K562 (cell line): ENCODE data around the gene MYMX. TPM values are rescaled to one million over a fixed set of nuclear protein-coding genes. Genes with fewer than 3 reads are reported as not detected.

Experiments
- BCL6 ChIP-seq: fragments of 250-450 bp; sonication (Bioruptor Pico); IDR thresholded peaks from 2 replicates; pipeline ENCODE4 v1.4.0; 2020
- DEAF1 ChIP-seq: fragments of 450-650 bp; formaldehyde crosslinking; IDR thresholded peaks from 2 replicates; pipeline ENCODE4 v1.4.0; 2020; ENCODE audit warnings: mild to moderate bottlenecking, moderate library complexity
- ETV5 ChIP-seq: sonication (generic); formaldehyde crosslinking; IDR thresholded peaks from 2 replicates; pipeline ENCODE4 v1.4.0; 2020; ENCODE audit warnings: low read depth, mild to moderate bottlenecking, missing genetic modification reagents
- NR3C1 ChIP-seq: sonication (generic); formaldehyde crosslinking; IDR thresholded peaks from 2 replicates; pipeline ENCODE4 v1.8.1; 2022; ENCODE audit warnings: missing genetic modification reagents
- NRF1 ChIP-seq, 2 experiments: fragments of 450-650 bp; IDR thresholded peaks in 1 of 2; conservative IDR thresholded peaks in 1 of 2; 2 replicates each; pipeline ENCODE4 v1.6.1; 2014; ENCODE audit warnings: mild to moderate bottlenecking in 2 of 2
- SMARCE1 ChIP-seq: fragments of 450-650 bp; IDR thresholded peaks from 2 replicates; pipeline ENCODE4 v1.7.1; 2016; ENCODE audit warnings: mild to moderate bottlenecking
- TCFL5 ChIP-seq: fragments of 250-450 bp; sonication (Bioruptor Pico); conservative IDR thresholded peaks from 2 replicates; pipeline ENCODE4 v1.6.1; 2021; ENCODE audit warnings: mild to moderate bottlenecking, moderate library complexity, matching md5 sums
- ZBTB8A ChIP-seq: fragments of 450-650 bp; IDR thresholded peaks from 2 replicates; pipeline ENCODE4 v1.6.1; 2018; ENCODE audit warnings: mild to moderate bottlenecking, moderate library complexity; ENCODE audit not compliant: partially characterized antibody
- ZMIZ1 ChIP-seq, 2 experiments: fragments of 150-350 bp in 1 of 2; IDR thresholded peaks; 2 replicates each; pipeline ENCODE4 v1.6.1; 2012 to 2016; ENCODE audit warnings: low read depth in 2 of 2, low read length in 2 of 2, mild to moderate bottlenecking in 1 of 2, moderate library complexity in 1 of 2
- ZNF766 ChIP-seq: fragments of 200-800 bp; sonication (Bioruptor generic); conservative IDR thresholded peaks from 2 replicates; pipeline ENCODE4 v1.6.1; 2016; ENCODE audit warnings: missing genetic modification characterization, missing compliant biosample characterization
- polyA plus RNA-seq, 8 experiments: library from polyadenylated mRNA; depleted of rRNA in 4 of 8; stranded (reverse) in 5 of 8; unstranded in 3 of 8; fragments of >200 nt; fragmentation: Nextera tagmentation in 2 of 8; fragmentation: Illumina TruSeq in 1 of 8; extraction: Ambion mirVana in 2 of 8; extraction: Trizol in 1 of 8; gene quantifications; 2 replicates each; pipeline versions ENCODE4 v1.2.1 to v1.2.3, GENCODE V29; 2011 to 2014; ENCODE audit warnings: inconsistent platforms in 1 of 8, missing spikeins in 1 of 8
- total RNA-seq, 7 experiments: library from RNA; depleted of rRNA in 6 of 7; stranded (reverse); fragments of >200 nt in 6 of 7; fragmentation: Illumina TruSeq in 2 of 7; extraction: Trizol in 2 of 7; gene quantifications; 2 replicates each; pipeline versions ENCODE4 v1.2.1 to v1.2.3, GENCODE V29; 2011 to 2021; ENCODE audit warnings: low replicate concordance in 1 of 7

MYMX gene
- total and polyA plus RNA-seq, 9 of the 15 experiments (the other 6 are each of a cell fraction or from before 2014, with no cell fraction given) = 0.12 TPM; not detected in 8

- no peak for TF ChIP-seq ZMIZ1 (IDR thresholded peaks at IDR 0.05; ENCODE audit: low read depth in 2 of 2, low read length in 2 of 2)
- TF ChIP-seq NR3C1 (CRISPR knock-in tag) = no peak
- TF ChIP-seq NRF1 (conservative IDR thresholded peaks at IDR 0.05 in 1 of 2, IDR thresholded peaks at IDR 0.05 in 1 of 2) = peak; percentile 73 to 77
- TF ChIP-seq TCFL5 (CRISPR knock-in tag) = no peak
- TF ChIP-seq ZBTB8A = no peak
- no peak for TF ChIP-seq SMARCE1
- no peak for TF ChIP-seq DEAF1 (CRISPR knock-in tag)
- TF ChIP-seq ZNF766 = no peak
- TF ChIP-seq BCL6 (CRISPR knock-in tag) = no peak
- TF ChIP-seq ETV5 = no peak
Measured at GRCh38 chr6:44222486-44223318, 6.0 kb downstream of the MYMX start (continued).
